ENCODE results near the gene BCL11B.

DNA sequence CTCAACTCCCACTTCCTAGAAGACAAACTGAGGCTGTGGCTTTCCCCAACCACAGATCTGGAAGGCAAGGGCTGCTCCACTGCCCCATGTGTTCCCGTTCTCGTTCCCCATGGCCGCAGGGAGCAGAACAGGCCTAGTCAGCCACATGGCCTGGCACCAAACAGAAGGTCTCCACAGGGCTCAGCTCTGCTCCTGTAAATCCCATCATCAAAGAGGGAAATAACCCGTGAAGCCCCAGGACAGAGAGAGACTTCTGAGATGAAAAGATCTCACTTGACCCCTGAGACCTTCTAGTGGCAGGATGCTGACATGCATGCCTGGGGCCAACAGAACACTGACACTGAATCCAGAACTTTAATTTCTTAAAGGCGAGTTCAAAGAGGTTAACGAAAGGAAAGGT, 68.9 kb downstream of the BCL11B start:
- TF ChIP-seq, protein P1, sequence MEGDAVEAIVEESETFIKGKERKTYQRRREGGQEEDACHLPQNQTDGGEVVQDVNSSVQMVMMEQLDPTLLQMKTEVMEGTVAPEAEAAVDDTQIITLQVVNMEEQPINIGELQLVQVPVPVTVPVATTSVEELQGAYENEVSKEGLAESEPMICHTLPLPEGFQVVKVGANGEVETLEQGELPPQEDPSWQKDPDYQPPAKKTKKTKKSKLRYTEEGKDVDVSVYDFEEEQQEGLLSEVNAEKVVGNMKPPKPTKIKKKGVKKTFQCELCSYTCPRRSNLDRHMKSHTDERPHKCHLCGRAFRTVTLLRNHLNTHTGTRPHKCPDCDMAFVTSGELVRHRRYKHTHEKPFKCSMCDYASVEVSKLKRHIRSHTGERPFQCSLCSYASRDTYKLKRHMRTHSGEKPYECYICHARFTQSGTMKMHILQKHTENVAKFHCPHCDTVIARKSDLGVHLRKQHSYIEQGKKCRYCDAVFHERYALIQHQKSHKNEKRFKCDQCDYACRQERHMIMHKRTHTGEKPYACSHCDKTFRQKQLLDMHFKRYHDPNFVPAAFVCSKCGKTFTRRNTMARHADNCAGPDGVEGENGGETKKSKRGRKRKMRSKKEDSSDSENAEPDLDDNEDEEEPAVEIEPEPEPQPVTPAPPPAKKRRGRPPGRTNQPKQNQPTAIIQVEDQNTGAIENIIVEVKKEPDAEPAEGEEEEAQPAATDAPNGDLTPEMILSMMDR (IDR thresholded peaks at IDR 0.05) = no peak
- TF ChIP-seq POLR2A (IDR thresholded peaks at IDR 0.05) = no peak

Data from tibial nerve (tissue), 3 donors.